ENCODE results near the gene PIGK.

GRCh38 chr1:77064246-77064645 lies 155.0 kb downstream of the PIGK start:
- no peak for TF ChIP-seq CTCF (conservative IDR thresholded peaks at IDR 0.05; ENCODE audit: low read depth, low read length)
- no peak for TF ChIP-seq RFX5 (IDR thresholded peaks at IDR 0.05; ENCODE audit: low read depth, low read length)
- no peak for TF ChIP-seq CEBPB (IDR thresholded peaks at IDR 0.05; ENCODE audit: low read depth, low read length)
- TF ChIP-seq MAFK (IDR thresholded peaks at IDR 0.05; ENCODE audit: low read depth, low read length), result no peak
- no peak for TF ChIP-seq POLR2A (IDR thresholded peaks at IDR 0.05; ENCODE audit: low read depth, low read length)
- no peak for TF ChIP-seq USF2 (IDR thresholded peaks at IDR 0.05; ENCODE audit: low read depth, low read length)
- TF ChIP-seq MAZ (IDR thresholded peaks at IDR 0.05; ENCODE audit: borderline replicate concordance, low read depth, low read length), result no peak
- TF ChIP-seq RCOR1 (IDR thresholded peaks at IDR 0.05; ENCODE audit: insufficient replicate concordance, low read length), result no peak
- TF ChIP-seq BHLHE40 (IDR thresholded peaks at IDR 0.05; ENCODE audit: low read depth, low read length), result no peak
- no peak for TF ChIP-seq ELK1 (IDR thresholded peaks at IDR 0.05; ENCODE audit: borderline replicate concordance, low read depth, low read length)
- TF ChIP-seq RAD21 (IDR thresholded peaks at IDR 0.05; ENCODE audit: low read length), result no peak
- TF ChIP-seq MXI1 (IDR thresholded peaks at IDR 0.05; ENCODE audit: borderline replicate concordance, low read depth, low read length), result no peak

All from IMR-90 (cell line).